Measurements from ENCODE around the gene RXYLT1. TPM values are rescaled to one million over a fixed set of nuclear protein-coding genes. Genes with fewer than 3 reads are reported as not detected.

The RXYLT1 gene
- total RNA-seq, 1 donor, result 22.1 TPM

GRCh38 chr12:63849106-63849620 is 69.5 kb downstream of the RXYLT1 start:
- no peak for TF ChIP-seq CTCF (IDR thresholded peaks at IDR 0.05; ENCODE audit: insufficient read depth, low read length)
- H3K4me3 ChIP-seq (ENCODE audit: low read depth, low read length), result no peak overlapping the region

GRCh38 chr12:63849641-63850040 is 69.9 kb downstream of the RXYLT1 start:
- TF ChIP-seq CTCF (IDR thresholded peaks at IDR 0.05; ENCODE audit: insufficient read depth, low read length), result no peak
- no peak overlapping the region for H3K4me3 ChIP-seq (ENCODE audit: low read depth, low read length)
- DNase-seq (ENCODE audit: low read depth), result no peak

More at GRCh38 chr12:63849106-63849620, 69.5 kb downstream of the RXYLT1 start:
- DNase-seq (ENCODE audit: low read depth), result no peak

- TF ChIP-seq CTCF (IDR thresholded peaks at IDR 0.05; ENCODE audit: insufficient read depth, low read length), result no peak
- no peak overlapping the region for H3K4me3 ChIP-seq (ENCODE audit: low read depth, low read length)
- no peak for DNase-seq (ENCODE audit: low read depth)
Observed at GRCh38 chr12:63853978-63854377, 74.3 kb downstream of the RXYLT1 start.

- no peak overlapping the region for H3K4me3 ChIP-seq (ENCODE audit: low read depth, low read length)
- DNase-seq (ENCODE audit: low read depth), result no peak
- TF ChIP-seq CTCF (IDR thresholded peaks at IDR 0.05; ENCODE audit: insufficient read depth, low read length), result no peak
Observed at GRCh38 chr12:63855299-63855698, 75.6 kb downstream of the RXYLT1 start.

GRCh38 chr12:63857771-63858670 is 78.3 kb downstream of the RXYLT1 start:
- no peak for TF ChIP-seq CTCF (IDR thresholded peaks at IDR 0.05; ENCODE audit: insufficient read depth, low read length)
- H3K4me3 ChIP-seq (ENCODE audit: low read depth, low read length), result no peak overlapping the region
- peak; percentile 48 for DNase-seq (ENCODE audit: low read depth)

Small RNA genes lying within 50 kb of the gene (small RNA-seq; reads per million reads assigned to genes)
- gene AC084357.1, result not detected

Other genes with a start within 250 kb of the RXYLT1 start
- 2.3 and 7.1 TPM in 2 replicates for gene DPY19L2, start 111.4 kb upstream of the RXYLT1 start, total RNA-seq (ENCODE audit: low replicate concordance)
- 11.9 and 25.8 TPM in 2 replicates for gene SRGAP1, start 64.8 kb downstream of the RXYLT1 start, total RNA-seq (ENCODE audit: low replicate concordance)